ENCODE data around the gene RNU1-4.
"Not testable (repeated sequence)": the region's sequence is repeated elsewhere in the genome, so short reads cannot be mapped to it uniquely, and the experiment has no call there.

Gene RNU1-4

DNA sequence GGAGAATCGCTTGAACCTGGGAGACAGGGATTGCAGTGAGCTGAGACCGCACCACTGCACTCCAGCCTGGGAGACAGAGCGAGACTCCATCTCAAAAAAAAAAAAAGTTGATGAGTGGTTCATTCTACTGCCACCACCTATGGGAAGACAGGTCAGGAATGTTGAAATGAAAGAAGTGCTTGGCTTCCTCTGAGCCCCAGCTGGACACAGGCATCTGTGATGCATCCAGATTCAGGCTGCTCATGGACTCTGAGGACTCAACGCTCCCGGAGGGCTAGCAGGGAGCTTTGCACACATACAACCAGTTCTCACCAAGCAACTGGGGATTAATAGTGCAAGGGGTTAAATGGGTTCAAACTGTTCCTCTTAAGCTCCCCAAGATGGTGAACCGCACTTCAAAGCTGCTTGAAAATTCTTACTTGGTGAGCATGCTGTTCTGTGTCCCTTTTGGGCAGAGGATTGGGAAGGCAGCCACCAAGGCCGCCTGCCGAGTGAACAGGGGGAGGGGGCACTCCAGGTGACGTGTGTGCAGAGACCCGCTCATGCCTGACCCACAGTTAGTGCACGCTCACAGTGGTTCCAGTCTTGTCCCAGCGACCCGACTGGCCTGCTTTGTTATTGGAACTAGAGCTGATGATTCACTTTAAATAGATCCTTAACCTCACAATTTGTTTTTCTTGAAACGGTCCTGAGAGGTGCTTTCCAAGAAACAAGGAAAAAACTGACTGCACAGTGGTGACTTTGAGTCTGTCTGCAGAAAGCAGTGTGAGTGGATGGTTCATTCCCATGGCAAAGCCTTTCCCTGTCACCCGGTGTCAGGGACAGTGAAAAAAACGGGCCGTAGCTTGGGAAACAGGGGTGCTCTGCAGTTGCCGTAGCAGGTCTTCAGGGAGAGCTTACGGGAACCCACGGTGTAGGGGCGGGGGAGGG lies 32.2 kb downstream of the RNU1-4 start:
- not testable (repeated sequence) for H3K27ac ChIP-seq (replicated peaks; ENCODE audit: low read length); H3K79me1 ChIP-seq (ENCODE audit: low read depth, low read length); H3K23ac ChIP-seq (ENCODE audit: low read depth, low read length, poor library complexity); H2BK5ac ChIP-seq (ENCODE audit: low read length); H3K14ac ChIP-seq (ENCODE audit: low read length); H3K9me3 ChIP-seq (replicated peaks in 1 of 2; ENCODE audit: control insufficient read depth in 2 of 2, insufficient read depth in 1 of 2, low read depth in 1 of 2, low read length in 2 of 2); H3K4me3 ChIP-seq (ENCODE audit: low read length in 2 of 2); H3K4ac ChIP-seq (ENCODE audit: low read length); H3K36me3 ChIP-seq (replicated peaks in 1 of 2; ENCODE audit: control insufficient read depth in 2 of 2, insufficient read depth in 2 of 2, low read length in 2 of 2); H2AK5ac ChIP-seq (ENCODE audit: low read depth, low read length); H2BK120ac ChIP-seq (ENCODE audit: low read depth, low read length); H3K4me2 ChIP-seq (ENCODE audit: insufficient read depth, low read length, poor library complexity, severe bottlenecking); H2BK15ac ChIP-seq (ENCODE audit: low read length); H3K4me1 ChIP-seq (ENCODE audit: control insufficient read depth in 2 of 2, insufficient read depth in 1 of 2, low read depth in 1 of 2, low read length in 2 of 2); DNase-seq (ENCODE audit: low spot score); H4K91ac ChIP-seq (ENCODE audit: low read depth, low read length, poor library complexity); H3K9ac ChIP-seq (ENCODE audit: low read depth, low read length, poor library complexity)
- Histone ChIP-seq H2BK12ac (ENCODE audit: low read length) (peak overlapping the region; percentile 88), H3K18ac (ENCODE audit: low read length) (peak overlapping the region; percentile 29), H3K27me3 (ENCODE audit: control insufficient read depth in 3 of 3, insufficient read depth in 3 of 3, low read depth in 1 of 3, low read length in 3 of 3) (peaks cover 0 to 20% (median 0%) of the 10 kb centered on the region in 3 experiments), H2AFZ (ENCODE audit: low read length) (peak overlapping the region; percentile 8), H4K8ac (ENCODE audit: low read depth, low read length) (peak overlapping the region; percentile 52)
- WGBS, 2 donors (ENCODE audit: extremely low coverage in 2 of 2, insufficient read length in 2 of 2, insufficient replicate concordance in 1 of 2), result no CpG with 5 or more reads among the region's 21 CpGs

GRCh38 chr1:16773205-16773596 lies 32.9 kb downstream of the RNU1-4 start:
- H3K4me1 ChIP-seq (ENCODE audit: control insufficient read depth in 2 of 2, insufficient read depth in 1 of 2, low read depth in 1 of 2, low read length in 2 of 2); H3K4me3 ChIP-seq (ENCODE audit: low read length in 2 of 2); H3K79me1 ChIP-seq (ENCODE audit: low read depth, low read length); H2BK120ac ChIP-seq (ENCODE audit: low read depth, low read length); H4K8ac ChIP-seq (ENCODE audit: low read depth, low read length); H3K14ac ChIP-seq (ENCODE audit: low read length); H3K9me3 ChIP-seq (replicated peaks in 1 of 2; ENCODE audit: control insufficient read depth in 2 of 2, insufficient read depth in 1 of 2, low read depth in 1 of 2, low read length in 2 of 2); H2AFZ ChIP-seq (ENCODE audit: low read length); H2BK15ac ChIP-seq (ENCODE audit: low read length); DNase-seq (ENCODE audit: low spot score); H3K18ac ChIP-seq (ENCODE audit: low read length); H3K23ac ChIP-seq (ENCODE audit: low read depth, low read length, poor library complexity); H2BK5ac ChIP-seq (ENCODE audit: low read length); H4K91ac ChIP-seq (ENCODE audit: low read depth, low read length, poor library complexity); H2AK5ac ChIP-seq (ENCODE audit: low read depth, low read length); H3K4ac ChIP-seq (ENCODE audit: low read length); H3K9ac ChIP-seq (ENCODE audit: low read depth, low read length, poor library complexity); H3K4me2 ChIP-seq (ENCODE audit: insufficient read depth, low read length, poor library complexity, severe bottlenecking); H3K27ac ChIP-seq (replicated peaks; ENCODE audit: low read length); H2BK12ac ChIP-seq (ENCODE audit: low read length); H3K36me3 ChIP-seq (replicated peaks in 1 of 2; ENCODE audit: control insufficient read depth in 2 of 2, insufficient read depth in 2 of 2, low read length in 2 of 2): not testable (repeated sequence)
- WGBS, 2 donors (ENCODE audit: extremely low coverage in 2 of 2, insufficient read length in 2 of 2, insufficient replicate concordance in 1 of 2), result no CpG with 5 or more reads among the region's 9 CpGs
- peaks cover 0 to 20% (median 0%) of the 10 kb centered on the region in 3 experiments for H3K27me3 ChIP-seq (ENCODE audit: control insufficient read depth in 3 of 3, insufficient read depth in 3 of 3, low read depth in 1 of 3, low read length in 3 of 3)

- no CpG with 5 or more reads among the region's 6 CpGs for WGBS, 2 donors (ENCODE audit: extremely low coverage in 2 of 2, insufficient read length in 2 of 2, insufficient replicate concordance in 1 of 2)
- H2AK5ac ChIP-seq (ENCODE audit: low read depth, low read length); H3K79me1 ChIP-seq (ENCODE audit: low read depth, low read length); H3K4me2 ChIP-seq (ENCODE audit: insufficient read depth, low read length, poor library complexity, severe bottlenecking); DNase-seq (ENCODE audit: low spot score); H2AFZ ChIP-seq (ENCODE audit: low read length); H3K9me3 ChIP-seq (replicated peaks in 1 of 2; ENCODE audit: control insufficient read depth in 2 of 2, insufficient read depth in 1 of 2, low read depth in 1 of 2, low read length in 2 of 2); H3K27ac ChIP-seq (replicated peaks; ENCODE audit: low read length); H3K9ac ChIP-seq (ENCODE audit: low read depth, low read length, poor library complexity); H3K18ac ChIP-seq (ENCODE audit: low read length); H4K91ac ChIP-seq (ENCODE audit: low read depth, low read length, poor library complexity); H3K4me3 ChIP-seq (ENCODE audit: low read length in 2 of 2); H3K4me1 ChIP-seq (ENCODE audit: control insufficient read depth in 2 of 2, insufficient read depth in 1 of 2, low read depth in 1 of 2, low read length in 2 of 2); H2BK5ac ChIP-seq (ENCODE audit: low read length); H3K4ac ChIP-seq (ENCODE audit: low read length); H2BK15ac ChIP-seq (ENCODE audit: low read length); H3K14ac ChIP-seq (ENCODE audit: low read length); H3K23ac ChIP-seq (ENCODE audit: low read depth, low read length, poor library complexity); H4K8ac ChIP-seq (ENCODE audit: low read depth, low read length); H2BK12ac ChIP-seq (ENCODE audit: low read length); H3K36me3 ChIP-seq (replicated peaks in 1 of 2; ENCODE audit: control insufficient read depth in 2 of 2, insufficient read depth in 2 of 2, low read length in 2 of 2); H2BK120ac ChIP-seq (ENCODE audit: low read depth, low read length): not testable (repeated sequence)
- H3K27me3 ChIP-seq (ENCODE audit: control insufficient read depth in 3 of 3, insufficient read depth in 3 of 3, low read depth in 1 of 3, low read length in 3 of 3), result peaks cover 0 to 20% (median 0%) of the 10 kb centered on the region in 3 experiments
Measured at GRCh38 chr1:16773723-16774122, 33.4 kb downstream of the RNU1-4 start.

DNA sequence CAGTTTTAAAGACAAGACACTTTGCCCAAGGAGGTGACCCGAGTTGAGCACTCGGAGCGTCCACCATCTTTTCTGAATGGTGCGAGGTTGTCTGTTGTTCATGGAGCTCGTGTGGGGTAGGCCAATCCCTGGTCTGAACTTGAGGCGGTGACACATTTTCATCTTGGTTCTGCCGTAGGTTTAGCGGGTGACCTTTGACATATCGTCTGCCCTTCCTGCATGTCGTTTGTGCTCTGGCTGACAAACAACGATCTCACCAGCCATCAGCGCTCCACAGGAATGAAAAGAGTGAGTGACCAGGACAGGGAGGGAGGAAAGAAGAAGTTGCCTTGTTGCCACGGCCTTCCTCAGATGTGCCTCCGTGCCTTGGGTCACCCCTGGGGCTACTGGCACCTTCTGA lies 34.5 kb downstream of the RNU1-4 start:
- not testable (repeated sequence) for DNase-seq (ENCODE audit: low spot score); H4K8ac ChIP-seq (ENCODE audit: low read depth, low read length); H2BK5ac ChIP-seq (ENCODE audit: low read length); H2BK15ac ChIP-seq (ENCODE audit: low read length); H2BK120ac ChIP-seq (ENCODE audit: low read depth, low read length); H3K23ac ChIP-seq (ENCODE audit: low read depth, low read length, poor library complexity); H3K4me1 ChIP-seq (ENCODE audit: control insufficient read depth in 2 of 2, insufficient read depth in 1 of 2, low read depth in 1 of 2, low read length in 2 of 2); H3K36me3 ChIP-seq (replicated peaks in 1 of 2; ENCODE audit: control insufficient read depth in 2 of 2, insufficient read depth in 2 of 2, low read length in 2 of 2); H3K79me1 ChIP-seq (ENCODE audit: low read depth, low read length); H2AFZ ChIP-seq (ENCODE audit: low read length); H3K4me3 ChIP-seq (ENCODE audit: low read length in 2 of 2); H3K4me2 ChIP-seq (ENCODE audit: insufficient read depth, low read length, poor library complexity, severe bottlenecking); H3K14ac ChIP-seq (ENCODE audit: low read length); H3K9me3 ChIP-seq (replicated peaks in 1 of 2; ENCODE audit: control insufficient read depth in 2 of 2, insufficient read depth in 1 of 2, low read depth in 1 of 2, low read length in 2 of 2); H3K9ac ChIP-seq (ENCODE audit: low read depth, low read length, poor library complexity); H2AK5ac ChIP-seq (ENCODE audit: low read depth, low read length); H2BK12ac ChIP-seq (ENCODE audit: low read length); H3K4ac ChIP-seq (ENCODE audit: low read length); H3K27ac ChIP-seq (replicated peaks; ENCODE audit: low read length); H4K91ac ChIP-seq (ENCODE audit: low read depth, low read length, poor library complexity)
- peak overlapping the region; percentile 7 for H3K18ac ChIP-seq (ENCODE audit: low read length)
- no CpG with 5 or more reads among the region's 14 CpGs for WGBS, 2 donors (ENCODE audit: extremely low coverage in 2 of 2, insufficient read length in 2 of 2, insufficient replicate concordance in 1 of 2)
- H3K27me3 ChIP-seq (ENCODE audit: control insufficient read depth in 3 of 3, insufficient read depth in 3 of 3, low read depth in 1 of 3, low read length in 3 of 3), result peaks cover 0 to 24% (median 0%) of the 10 kb centered on the region in 3 experiments

All from neuronal stem cell (in vitro differentiated cells).